ENCODE data around the gene TTLL1.

GRCh38 chr22:43100225-43100624 lies 11.0 kb upstream of the TTLL1 start:
- TF ChIP-seq POLR2A (IDR thresholded peaks at IDR 0.05; ENCODE audit: low read length) = no peak
- TF ChIP-seq GATA1 (IDR thresholded peaks at IDR 0.05; ENCODE audit: low read depth, low read length) = no peak
